Bronchial epithelial cell (primary cell): ENCODE measurements around the gene LAMA1. TPM values are rescaled to one million over a fixed set of nuclear protein-coding genes. Genes with fewer than 3 reads are reported as not detected.

ENCODE experiments used
- DNase-seq: peaks from one replicate; pipeline ENCODE4 v3.0.0-alpha.2; 2010; ENCODE audit warnings: low read depth
- FAIRE-seq: peaks from 2 replicates; lab custom pipeline; 2011; peaks lifted over from hg19 to GRCh38; lab: Jason Lieb, UNC
- H3K27me3 ChIP-seq: 2 replicates; pipeline ENCODE4 v1.5.1; 2011; ENCODE audit warnings: low read length; ENCODE audit not compliant: control insufficient read depth, insufficient read depth
- H3K36me3 ChIP-seq: 2 replicates; pipeline ENCODE4 v1.5.1; 2011; ENCODE audit warnings: low read length; ENCODE audit not compliant: control insufficient read depth, insufficient read depth
- H3K4me3 ChIP-seq: 2 replicates; pipeline ENCODE4 v1.5.1; 2011; ENCODE audit warnings: mild to moderate bottlenecking, low read depth, low read length, control low read depth
- total RNA-seq: library from RNA; depleted of rRNA; stranded (reverse); fragments of >200 nt; gene quantifications from 2 replicates; pipeline ENCODE4 v1.2.1, GENCODE V29; 2014
- TF ChIP-seq, protein P1 (sequence below): IDR thresholded peaks from 2 replicates; pipeline ENCODE4 v1.5.1; 2011; ENCODE audit warnings: mild to moderate bottlenecking, moderate library complexity, low read length, control low read depth, inconsistent platforms; ENCODE audit not compliant: insufficient read depth, severe bottlenecking

LAMA1 gene
- total RNA-seq, 1 donor from 2014 or later: 1.8 TPM

- Histone ChIP-seq H3K36me3 (no peaks in the 10 kb centered on the region), H3K4me3 (no peak overlapping the region), H3K27me3 (no peaks in the 10 kb centered on the region)
- no peak for DNase-seq
- no peak for FAIRE-seq
- TF ChIP-seq, protein P1, sequence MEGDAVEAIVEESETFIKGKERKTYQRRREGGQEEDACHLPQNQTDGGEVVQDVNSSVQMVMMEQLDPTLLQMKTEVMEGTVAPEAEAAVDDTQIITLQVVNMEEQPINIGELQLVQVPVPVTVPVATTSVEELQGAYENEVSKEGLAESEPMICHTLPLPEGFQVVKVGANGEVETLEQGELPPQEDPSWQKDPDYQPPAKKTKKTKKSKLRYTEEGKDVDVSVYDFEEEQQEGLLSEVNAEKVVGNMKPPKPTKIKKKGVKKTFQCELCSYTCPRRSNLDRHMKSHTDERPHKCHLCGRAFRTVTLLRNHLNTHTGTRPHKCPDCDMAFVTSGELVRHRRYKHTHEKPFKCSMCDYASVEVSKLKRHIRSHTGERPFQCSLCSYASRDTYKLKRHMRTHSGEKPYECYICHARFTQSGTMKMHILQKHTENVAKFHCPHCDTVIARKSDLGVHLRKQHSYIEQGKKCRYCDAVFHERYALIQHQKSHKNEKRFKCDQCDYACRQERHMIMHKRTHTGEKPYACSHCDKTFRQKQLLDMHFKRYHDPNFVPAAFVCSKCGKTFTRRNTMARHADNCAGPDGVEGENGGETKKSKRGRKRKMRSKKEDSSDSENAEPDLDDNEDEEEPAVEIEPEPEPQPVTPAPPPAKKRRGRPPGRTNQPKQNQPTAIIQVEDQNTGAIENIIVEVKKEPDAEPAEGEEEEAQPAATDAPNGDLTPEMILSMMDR: no peak
Measured at GRCh38 chr18:7089369-7089768, 28.2 kb downstream of the LAMA1 start.

DNA sequence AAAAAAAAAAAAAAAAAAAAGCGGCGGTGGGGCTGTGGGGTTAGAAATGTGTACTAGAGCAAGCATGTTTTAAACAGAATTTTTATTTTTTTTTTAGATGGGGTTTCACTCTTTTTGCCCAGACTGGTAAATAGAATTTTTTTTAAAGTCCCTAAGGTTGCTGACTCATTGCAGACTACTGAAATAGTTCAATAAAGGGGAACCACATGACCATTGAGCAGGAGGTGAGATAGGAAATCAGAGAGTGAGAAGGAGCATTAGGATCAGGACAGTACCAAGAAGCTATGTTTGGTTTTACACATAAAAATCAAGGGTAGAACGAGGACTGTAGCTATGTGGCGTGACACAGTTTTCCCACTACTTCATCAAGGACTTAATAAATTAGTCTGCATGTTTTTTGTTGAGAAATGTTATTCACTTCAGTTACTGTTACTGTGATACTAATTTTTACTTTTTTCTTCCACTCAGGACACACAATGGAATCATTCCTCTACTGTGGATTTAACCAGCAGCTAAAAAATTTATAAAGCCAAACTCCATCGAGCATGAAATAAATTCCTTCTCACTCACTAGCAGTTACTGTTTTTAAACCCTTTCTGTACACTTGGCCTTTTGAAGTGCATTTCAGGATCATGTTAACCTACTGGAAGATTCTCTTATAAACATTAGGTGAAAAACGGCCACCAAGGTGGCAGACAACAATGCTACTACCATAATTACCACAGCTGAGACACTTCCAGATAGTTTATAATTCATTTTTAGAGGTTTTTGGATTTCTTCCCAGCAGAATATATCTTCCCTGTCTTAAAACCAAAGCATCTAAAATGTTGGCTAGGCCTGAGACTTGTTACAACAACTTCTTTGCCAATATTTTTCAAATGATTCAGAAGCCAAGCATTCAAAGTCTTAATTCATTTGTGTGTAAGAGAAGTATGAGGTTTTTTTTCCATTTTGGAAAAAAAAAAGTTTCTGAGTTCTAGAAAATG, 33.2 kb downstream of the LAMA1 start:
- peak; percentile 86 for DNase-seq
- H3K27me3 ChIP-seq: no peaks in the 10 kb centered on the region
- no peak overlapping the region for H3K4me3 ChIP-seq
- no peak for FAIRE-seq
- no peaks in the 10 kb centered on the region for H3K36me3 ChIP-seq
- TF ChIP-seq, protein P1: no peak

- H3K4me3 ChIP-seq: no peak overlapping the region
- H3K27me3 ChIP-seq: no peaks in the 10 kb centered on the region
- TF ChIP-seq, protein P1: no peak
- no peaks in the 10 kb centered on the region for H3K36me3 ChIP-seq
- FAIRE-seq (no peak), DNase-seq (no peak)
Measured at GRCh38 chr18:7082671-7083070, 34.9 kb downstream of the LAMA1 start.

GRCh38 chr18:7079231-7079630, 38.4 kb downstream of the LAMA1 start:
- FAIRE-seq (no peak), DNase-seq (peak; percentile 7)
- Histone ChIP-seq H3K4me3 (no peak overlapping the region), H3K36me3 (no peaks in the 10 kb centered on the region), H3K27me3 (no peaks in the 10 kb centered on the region)
- TF ChIP-seq, protein P1: no peak

DNA sequence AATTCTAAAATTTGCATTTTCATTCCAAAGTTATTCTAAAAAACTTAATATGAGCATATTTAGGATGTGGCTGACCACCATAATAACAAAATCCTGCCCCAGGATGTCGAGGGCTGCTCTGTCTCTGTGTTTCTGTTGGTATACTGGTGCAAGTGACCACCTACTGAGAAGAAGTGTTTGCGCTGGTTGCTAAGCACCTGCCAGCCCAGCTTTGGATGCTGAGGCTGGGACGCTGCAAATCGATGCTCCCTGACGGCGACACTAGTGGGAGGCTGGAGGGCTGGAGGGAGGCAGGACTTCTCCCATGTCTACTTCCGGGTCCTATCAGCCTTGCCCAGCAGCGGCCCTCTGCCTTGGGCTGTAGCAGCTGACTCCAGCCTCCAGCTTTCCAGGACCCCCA, 45.0 kb downstream of the LAMA1 start:
- DNase-seq (no peak), FAIRE-seq (no peak)
- H3K36me3 ChIP-seq: no peaks in the 10 kb centered on the region
- H3K4me3 ChIP-seq: no peak overlapping the region
- H3K27me3 ChIP-seq: no peaks in the 10 kb centered on the region
- TF ChIP-seq, protein P1: no peak

DNA sequence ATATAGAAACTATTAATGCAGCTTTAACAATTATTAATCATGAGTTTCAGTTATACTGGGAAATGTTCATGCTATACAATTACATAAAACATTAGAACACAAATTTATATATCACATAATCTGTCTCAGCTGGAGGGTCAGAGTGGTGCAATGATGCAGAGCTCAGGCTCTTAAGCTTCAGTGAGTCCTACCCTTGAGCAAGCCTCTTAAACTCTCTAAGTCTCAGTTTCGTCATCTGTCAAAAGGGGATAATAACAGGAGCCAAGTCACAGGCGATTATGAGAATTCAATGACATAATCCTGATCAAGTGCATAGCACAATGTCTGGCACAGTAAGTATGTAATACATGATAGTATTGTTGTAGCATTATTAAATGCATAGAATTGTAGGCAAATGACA, 46.0 kb downstream of the LAMA1 start:
- TF ChIP-seq, protein P1: no peak
- Histone ChIP-seq H3K4me3 (no peak overlapping the region), H3K36me3 (no peaks in the 10 kb centered on the region), H3K27me3 (no peaks in the 10 kb centered on the region)
- FAIRE-seq (no peak), DNase-seq (no peak)
